Fibroblast of lung (primary cell): ENCODE results near the gene LDLRAD3.

Experiments used
- CTCF ChIP-seq, 2 donors: IDR thresholded peaks in 1 of 2; conservative IDR thresholded peaks in 1 of 2; 1 replicate in 1 of 2; 2 replicates in 1 of 2; pipeline ENCODE4 v1.5.1; 2011 to 2012; ENCODE audit warnings: low read length in 2 of 2, control low read depth in 1 of 2, inconsistent platforms in 1 of 2, low read depth in 1 of 2, mild to moderate bottlenecking in 1 of 2
- EZH2 ChIP-seq: IDR thresholded peaks from 2 replicates; pipeline ENCODE4 v1.5.1; 2012; ENCODE audit warnings: low read length, control low read depth, mild to moderate bottlenecking; ENCODE audit errors: missing control alignments

- TF ChIP-seq CTCF (conservative IDR thresholded peaks at IDR 0.05 in 1 of 2, IDR thresholded peaks at IDR 0.05 in 1 of 2; ENCODE audit: low read depth in 1 of 2, low read length in 2 of 2) (no peak), EZH2 (no peak)
Observed at GRCh38 chr11:35933320-35933871, 10.5 kb upstream of the LDLRAD3 start.
